GM21515 (cell line): ENCODE measurements around the gene PLCB1.
"Not testable (repeated sequence)": the region's sequence is repeated elsewhere in the genome, so short reads cannot be mapped to it uniquely, and the experiment has no call there.

ENCODE experiments used
- ATAC-seq: cut with Tn5 transposase; IDR thresholded peaks from one replicate; pipeline ENCODE4 v1.9.1; 2021; ENCODE audit not compliant: unreplicated experiment

PLCB1 gene

DNA sequence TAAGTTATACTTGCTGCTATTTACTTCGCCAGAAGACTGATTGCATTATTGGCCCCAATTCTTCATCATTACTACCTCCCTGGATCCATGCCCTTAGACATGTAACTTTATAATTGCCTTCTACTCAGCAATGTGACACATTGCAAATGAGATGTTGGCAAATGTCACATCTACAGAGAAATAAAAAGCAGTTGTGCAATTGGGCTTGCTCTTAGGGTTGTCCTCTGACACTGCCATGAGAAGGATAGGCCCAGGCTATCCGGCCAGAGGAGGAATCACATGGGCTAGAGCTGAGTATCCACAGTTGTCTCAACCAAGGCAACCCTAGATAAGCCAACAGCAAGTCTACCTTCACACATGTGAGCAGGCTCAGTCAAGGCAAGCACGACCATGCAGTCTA, 447.0 kb downstream of the PLCB1 start:
- no peak for ATAC-seq

DNA sequence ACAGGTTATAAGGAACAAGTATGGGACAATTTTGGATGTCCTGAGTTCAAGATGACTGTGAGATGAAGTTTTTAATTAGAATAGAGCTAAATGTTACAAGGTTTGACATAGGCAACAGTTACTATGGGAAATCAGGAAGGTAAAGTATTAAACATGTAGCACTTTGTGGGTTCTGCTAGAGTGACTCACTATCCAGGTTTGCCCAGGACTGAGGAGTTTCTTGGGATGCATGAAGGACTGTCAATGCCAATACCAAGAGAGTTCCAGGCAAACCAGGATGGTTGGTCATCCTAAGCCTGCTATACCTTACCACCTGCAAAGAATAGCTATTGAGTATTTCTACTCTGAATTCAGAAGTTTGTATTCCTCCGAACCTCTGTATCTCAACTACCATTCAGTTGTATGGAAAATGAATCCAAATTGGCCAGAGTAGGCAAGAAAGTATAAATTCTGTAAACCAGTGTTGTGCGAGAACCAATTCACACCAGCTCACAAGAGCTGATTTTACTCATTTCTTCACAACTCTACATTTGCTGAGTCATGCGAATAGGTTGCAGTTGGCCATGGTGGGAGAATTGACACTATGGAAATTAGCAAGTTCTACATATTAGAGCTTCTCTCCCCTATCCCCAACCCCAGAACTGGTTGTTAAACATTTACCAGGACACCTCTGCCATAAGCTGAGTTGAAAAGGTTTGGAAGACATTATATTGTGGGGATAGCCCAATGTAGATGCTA, 449.5 kb downstream of the PLCB1 start:
- no peak for ATAC-seq

DNA sequence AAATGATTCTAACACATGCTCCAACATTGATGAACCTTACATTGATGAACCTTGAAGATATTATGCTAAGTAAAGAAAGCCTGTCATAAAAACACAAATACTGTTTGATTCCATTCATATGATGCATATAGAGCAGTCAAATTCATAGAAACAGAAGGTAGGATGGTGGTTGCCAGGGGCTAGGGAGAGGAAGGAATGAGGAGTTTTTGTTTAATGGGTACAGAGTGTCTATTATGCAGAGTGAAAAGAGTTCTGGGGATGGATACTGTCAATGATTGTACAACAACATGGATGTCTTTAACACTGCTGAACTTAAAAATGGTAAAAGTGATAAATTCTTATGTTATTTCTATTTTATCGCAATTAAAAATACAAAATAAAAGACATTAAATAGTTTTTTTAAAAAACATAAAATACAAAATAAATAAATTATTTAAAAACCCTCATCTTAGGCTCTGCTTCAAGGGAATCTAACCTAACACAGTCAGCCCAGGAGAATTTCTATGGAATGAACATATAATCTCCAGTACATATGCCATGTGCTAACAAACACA, 451.0 kb downstream of the PLCB1 start:
- ATAC-seq, result no peak

DNA sequence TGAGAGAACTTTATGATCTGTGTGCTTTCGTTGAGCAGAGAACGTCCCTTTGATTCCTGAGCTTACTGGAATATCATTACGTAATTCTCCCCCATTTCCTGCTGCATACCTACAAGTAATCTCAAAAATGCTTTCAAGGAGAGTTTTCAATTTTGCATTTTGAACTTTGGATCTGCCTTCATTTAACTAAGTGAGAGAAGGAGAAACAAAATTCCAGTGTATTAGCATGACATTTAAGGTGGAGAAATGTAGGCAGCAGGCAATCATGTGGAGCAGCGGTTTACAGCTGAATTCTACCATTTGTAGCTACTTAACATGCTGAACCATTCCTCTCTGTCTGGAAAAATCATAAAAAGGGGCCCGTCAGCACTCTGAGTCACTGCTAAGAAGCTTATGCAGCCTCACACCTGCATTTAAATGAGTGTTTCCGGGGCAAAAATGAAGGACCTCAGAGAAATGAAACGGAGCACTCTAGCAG, 451.5 kb downstream of the PLCB1 start:
- no peak for ATAC-seq

DNA sequence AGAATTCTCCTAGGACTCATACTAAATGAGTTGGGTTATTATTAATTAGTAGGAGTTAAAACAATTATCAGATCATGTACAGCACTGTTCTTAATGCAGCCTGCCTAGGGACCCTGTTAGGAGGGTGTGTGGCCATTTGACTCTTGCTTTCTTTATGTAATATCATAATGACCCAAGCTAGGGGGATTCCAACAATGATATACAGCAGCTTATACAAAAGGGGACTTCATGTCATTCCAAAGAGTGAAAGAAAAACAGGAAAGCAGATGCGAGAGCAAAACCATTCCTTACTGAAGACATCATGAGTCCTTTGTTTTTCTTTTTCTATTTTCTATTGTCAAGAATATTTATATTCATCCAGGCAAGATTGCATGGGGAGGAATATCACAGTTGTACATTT, 455.2 kb downstream of the PLCB1 start:
- no peak for ATAC-seq

DNA sequence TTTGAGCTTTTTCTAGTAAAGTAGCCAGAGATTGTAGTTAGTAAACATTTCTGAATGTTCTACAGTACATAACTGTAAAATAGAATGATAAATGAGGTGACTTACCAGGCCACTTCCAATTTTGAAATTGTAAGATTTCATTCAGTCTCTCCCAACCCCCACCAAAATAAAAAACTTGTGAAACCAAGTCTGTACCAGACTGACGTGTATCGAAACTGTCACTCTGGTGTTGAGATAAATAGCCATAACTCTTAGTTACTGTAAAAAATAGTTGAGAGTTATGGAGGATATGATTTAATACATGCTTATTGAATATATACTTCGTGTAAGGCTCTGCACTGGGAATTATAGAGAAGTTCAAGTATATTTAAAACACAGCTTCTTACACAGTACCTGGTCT, 455.7 kb downstream of the PLCB1 start:
- ATAC-seq, result no peak

DNA sequence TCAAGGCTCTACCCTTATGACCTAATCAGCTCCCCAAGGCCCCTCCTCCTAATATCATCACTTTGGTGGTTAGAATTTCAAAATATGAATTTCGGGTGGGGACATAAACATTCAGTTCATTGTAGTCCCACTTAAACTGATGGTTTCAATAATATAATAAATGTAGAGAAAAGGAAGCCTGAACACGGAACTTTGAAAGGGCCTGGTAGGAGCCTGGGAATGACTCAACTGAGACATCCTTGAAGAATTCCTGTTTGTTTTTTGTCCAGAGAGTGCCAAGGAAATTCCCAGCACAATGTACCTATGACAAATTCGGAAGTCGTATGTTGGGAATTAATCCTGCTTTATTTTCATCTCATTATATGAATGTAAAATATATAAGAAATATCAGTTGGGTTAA, 457.9 kb downstream of the PLCB1 start:
- ATAC-seq, result no peak

DNA sequence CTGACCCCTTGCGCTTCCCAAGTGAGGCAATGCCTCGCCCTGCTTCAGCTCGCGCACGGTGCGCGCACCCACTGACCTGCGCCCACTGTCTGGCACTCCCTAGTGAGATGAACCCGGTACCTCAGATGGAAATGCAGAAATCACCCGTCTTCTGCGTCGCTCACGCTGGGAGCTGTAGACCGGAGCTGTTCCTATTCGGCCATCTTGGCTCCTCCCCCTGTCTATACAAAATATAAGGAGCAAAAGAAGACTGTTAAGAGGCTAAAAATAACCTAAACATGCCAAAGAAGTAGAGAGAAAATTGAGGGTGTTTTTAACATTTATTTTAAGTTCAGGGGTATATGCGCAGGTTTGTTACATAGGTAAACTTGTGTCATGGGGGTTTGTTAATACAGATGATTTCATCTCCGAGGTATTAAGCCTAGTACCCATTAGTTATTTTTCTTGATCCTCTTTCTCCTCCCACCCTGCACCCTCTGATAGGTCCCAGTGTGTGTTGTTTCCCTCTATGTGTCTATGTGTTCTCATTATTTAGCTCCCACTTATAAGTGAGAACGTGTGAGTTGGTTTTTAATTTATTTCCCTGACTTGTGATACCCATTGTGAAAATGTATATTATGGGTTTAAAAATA, 469.0 kb downstream of the PLCB1 start:
- ATAC-seq, result not testable (repeated sequence)

DNA sequence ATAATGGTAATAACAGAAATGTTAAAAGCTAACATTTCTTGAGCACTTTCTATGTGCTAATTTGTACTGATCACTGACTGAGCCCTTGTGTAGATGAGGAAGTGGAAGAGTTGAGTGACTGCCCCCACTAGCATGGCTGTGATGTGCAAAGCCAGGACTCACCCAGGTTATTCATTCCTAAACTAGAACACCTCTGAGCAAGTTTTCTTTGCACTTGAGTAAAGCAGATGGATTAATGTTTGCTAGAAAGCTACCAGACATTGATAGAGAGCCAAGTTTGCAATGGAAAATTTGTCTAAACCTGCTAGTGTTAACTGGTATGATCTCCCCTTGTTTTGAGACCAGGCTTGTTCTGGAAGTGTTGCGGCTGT, 469.5 kb downstream of the PLCB1 start:
- ATAC-seq, result peak; percentile 81

DNA sequence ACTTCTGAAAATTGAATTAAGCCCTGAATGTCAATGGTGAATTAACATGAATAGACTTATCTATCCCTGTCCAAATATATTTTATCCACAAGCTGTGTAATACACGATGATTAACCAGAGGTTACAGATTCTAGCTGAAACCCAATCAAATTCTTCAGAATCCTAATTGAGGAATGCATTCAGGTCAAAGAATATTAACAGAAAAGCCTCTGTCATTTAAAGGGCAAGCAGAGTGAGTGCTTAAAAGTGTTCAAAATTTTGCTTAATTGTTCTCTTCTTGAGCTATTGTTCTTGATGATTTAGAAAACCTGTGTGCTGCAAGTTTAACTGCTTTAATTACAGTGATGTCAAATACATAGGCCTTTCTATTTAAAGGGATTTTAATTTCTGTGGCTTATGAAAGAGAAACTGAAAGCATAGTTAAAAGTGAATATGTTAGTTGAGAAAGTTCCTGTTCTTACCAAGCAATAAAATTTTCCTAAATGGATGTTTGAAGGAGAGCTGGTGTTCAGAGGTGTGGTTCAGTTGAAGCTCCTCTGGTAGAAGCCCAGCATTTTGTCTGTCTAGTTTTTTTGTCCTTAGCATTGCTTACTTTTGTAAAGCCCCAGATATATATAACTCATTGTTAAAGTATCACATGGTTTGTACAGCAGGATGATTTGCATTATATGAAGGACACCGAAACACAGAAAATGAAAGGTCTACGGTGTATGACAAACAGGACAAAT, 470.5 kb downstream of the PLCB1 start:
- peak; percentile 86 for ATAC-seq

DNA sequence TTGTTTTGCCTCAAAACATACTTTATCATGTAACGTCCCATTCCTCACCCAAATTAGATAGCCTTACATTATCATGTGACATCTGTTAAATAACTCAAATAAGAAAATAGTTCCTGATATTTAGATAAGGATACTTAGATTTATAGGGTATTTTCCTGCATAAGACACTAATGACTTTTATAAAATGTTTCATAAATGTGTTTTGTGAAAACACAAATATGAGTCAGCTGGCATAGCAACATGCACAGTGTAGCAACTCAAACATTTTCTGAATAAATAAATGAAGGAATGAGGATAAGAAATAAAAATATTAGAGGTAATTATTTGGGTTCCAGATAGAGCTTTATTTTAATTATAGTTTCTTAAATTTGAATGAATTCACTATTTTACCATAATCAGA, 476.4 kb downstream of the PLCB1 start:
- no peak for ATAC-seq

DNA sequence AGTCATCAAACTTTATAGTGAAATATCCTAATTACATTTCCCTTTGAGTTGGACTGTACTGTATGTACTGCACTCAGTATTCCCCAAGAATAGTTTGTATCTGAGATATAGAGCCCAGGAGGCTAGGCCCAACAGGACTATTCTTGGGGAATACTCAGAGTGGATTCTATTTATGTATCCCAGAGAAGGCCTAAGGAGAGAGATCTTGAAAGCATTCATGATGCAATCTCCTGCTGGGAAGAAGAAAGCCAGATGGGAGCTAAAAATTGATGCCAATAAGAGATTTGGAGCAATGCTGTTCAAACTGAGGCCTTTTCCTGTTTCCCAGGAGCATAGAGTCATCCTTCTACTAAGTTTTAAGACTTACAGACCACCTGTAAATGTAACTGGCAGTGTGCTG, 484.7 kb downstream of the PLCB1 start:
- no peak for ATAC-seq

DNA sequence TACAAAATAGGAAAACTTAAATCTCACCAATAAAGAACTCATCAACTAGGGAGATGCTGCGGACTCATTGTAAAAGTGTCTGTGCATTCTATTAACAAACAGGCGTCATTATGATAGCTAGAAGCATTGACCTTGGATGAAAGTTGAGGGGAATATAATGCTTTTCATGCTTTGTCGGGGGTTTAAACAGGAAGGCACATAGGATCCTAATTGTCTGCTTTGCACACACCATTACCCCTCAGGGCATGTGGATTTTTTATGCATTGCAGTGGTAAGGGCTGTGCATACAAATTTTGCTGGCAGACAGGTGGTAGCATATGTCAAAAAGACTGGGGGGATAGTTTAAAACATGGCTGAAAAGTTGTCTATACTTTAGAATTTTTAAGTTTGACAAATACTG, 488.9 kb downstream of the PLCB1 start:
- no peak for ATAC-seq

DNA sequence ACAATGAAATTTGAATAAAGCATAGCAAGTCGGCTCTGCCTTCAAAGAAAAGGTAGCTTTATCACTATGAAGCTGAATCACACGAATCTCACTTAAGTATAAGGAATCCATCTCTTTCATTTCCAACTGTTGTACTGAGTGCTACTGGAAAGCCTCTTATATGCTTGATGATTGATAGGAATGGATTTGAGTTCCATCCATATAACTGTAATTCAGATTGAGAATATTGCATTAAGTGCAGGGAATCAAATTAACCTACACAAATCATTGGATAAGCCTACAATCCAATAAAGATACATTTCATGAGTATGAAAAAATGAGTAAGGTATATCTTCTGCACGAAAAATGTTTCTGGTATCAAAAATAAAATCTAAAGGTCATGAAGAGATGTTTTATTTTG, 492.0 kb downstream of the PLCB1 start:
- no peak for ATAC-seq

DNA sequence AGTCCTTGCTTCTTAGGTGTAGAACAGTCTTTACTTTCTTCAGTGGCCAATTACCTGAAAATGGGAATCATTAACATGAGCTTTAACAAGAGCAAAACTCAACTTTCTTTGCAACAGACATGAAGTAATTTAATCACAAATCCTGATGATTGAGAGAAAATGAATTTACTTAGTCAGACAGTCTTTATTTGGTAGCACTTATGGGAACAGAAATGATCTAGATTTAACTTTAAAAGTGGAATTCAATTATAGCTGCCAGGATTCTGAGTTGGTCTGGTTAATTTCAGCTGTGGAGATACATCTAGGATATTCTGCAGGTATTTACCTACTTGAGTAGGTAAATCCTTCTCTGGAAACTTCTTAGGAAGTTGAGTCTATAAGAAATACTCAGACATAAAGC, 492.6 kb downstream of the PLCB1 start:
- ATAC-seq, result no peak

DNA sequence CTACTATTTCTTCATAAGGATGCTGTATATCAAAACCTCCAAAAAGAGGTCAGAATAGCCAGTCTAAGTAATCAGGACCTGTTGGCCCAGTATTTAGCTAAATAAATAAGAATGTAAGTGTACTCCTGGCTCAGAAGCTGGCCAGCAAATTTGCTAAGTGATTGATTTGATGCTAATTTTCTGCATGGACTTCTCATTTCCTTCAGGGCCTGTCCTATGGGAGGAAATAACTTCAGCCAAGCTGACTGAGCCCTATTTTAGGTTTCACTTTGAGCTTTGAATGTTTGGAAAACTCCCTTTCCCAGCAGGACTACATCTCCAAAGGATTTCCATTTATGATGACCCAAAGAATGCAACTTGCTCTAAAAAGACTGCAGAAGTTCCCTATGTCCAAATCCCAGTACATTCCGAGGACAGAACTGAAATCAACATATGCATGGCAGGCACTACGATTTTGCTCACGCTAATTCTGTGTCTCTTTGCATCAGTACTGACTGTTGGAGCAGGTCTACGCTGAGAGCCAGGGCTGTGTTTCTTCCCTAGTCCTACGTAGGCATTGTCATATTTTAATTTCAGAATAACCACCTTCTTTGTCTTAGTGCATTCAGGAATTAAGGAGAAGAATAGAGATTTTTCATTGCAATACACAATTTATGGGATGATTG, 495.4 kb downstream of the PLCB1 start:
- no peak for ATAC-seq

DNA sequence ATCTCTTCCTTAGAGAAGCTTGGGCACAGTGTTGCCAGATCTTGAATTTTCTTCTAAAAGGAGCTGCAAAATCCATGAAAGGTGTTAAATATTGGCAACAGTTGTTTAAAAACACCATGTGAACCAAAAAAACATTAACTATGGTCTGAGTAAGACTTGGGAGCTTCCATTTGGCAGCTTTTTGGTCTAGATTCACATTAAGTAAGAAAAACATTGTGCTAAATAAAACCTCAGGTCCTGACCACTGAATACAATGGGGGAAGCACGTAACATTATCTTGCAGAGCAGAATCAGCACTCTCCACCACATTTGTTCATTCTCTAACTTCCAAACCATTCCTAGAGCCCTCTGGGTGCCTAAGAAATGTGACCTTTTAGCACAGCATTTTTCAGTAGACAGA, 499.2 kb downstream of the PLCB1 start:
- no peak for ATAC-seq

DNA sequence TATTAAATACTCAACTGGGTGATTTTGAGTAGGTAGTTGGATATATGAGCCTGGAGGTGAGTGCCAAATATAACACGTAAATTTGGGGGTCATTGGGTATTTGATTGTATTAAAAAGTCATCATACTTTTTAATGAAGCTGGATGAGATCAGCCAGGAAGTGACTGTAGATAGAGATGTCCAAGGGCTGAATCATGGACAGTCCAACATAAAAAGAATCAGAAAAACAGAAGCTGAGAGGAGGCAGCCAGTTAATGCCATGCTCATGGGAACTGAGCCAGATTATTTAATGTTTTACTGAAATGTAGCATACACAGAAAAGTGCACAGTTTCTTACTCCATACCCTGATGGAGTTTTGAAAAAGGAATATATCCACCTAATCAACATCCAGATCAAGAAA, 501.3 kb downstream of the PLCB1 start:
- ATAC-seq, result no peak

DNA sequence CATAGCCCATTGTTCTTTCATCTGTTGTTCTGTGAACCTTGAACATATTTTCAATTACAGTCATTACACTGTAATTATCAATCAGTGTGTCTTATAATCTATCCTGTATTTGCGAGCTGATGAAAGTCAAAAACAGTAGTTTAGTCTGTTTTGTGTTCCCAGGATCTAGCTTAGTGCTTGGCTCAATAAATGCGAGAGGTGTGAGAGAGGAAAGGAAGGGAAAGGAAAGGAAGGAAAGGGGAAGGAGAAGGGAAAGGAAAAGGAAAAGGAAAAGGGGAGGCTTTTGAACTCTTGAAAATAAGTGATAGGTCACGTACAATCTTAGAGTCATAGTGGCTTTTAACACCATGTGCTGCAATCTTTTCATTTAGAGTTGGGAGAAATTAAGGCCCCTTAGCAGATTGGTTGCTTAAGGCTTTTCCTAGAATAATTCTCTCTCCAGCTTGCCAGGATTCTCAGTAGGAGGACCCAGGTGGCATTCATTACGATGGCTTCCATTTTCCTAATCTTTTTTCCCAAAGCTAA, 503.0 kb downstream of the PLCB1 start:
- ATAC-seq, result no peak

DNA sequence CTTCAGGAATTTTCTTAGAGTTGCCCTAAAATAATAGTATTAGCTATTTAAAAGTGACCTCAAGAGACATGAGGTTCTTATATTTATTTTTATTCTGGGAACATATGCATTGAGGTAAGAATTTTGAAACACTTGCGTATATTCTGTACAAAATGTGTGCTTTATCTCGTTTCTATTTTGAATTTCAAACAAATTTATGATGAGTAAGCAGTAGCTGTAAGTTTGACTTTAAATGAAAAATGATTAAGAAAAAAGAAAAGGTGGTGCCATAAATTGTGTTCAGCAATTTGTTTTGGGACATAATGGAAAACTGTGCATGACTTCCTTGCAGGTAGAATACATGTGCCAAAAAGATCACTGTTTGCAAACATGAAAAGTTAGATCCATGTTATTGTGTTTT, 503.8 kb downstream of the PLCB1 start:
- no peak for ATAC-seq

DNA sequence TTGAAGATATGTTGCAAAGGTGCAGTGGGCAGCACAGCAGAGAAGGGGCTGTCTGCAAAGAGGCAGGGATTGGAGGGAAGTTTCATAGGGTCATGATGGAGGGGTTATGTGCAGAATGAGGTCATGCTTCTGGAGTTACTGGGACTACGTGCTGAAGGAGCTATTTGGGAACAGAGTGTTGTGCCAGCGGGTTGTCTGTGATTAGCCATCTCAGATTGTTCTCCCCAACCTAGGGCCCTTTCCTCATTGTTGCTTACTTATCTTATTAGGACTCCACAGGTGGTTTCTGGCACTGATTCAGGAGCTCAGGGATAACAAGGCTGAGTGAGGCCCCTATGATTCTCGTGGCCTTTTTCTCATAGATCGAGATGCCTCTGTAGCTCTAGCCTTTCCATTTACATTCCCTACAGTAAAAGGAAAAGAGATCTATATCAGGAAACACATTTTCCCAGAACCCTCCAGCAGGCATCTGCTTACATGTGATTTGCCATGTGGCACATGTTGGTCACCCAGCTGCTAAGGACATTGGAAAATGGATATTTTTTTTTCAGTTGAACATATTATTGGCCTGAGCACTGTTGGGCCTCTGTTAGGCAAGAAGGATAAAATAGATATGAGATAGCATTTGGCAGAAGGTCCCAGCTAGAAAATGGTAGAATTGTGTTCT, 507.2 kb downstream of the PLCB1 start:
- no peak for ATAC-seq
